Activated T-cell treated with anti-CD3 and anti-CD28 coated beads, Interleukin-2, amount 50 U/mL, for 48 hours (primary cell): Measurements from ENCODE around the gene ITFG2.
"Not testable (repeated sequence)": the region's sequence is repeated elsewhere in the genome, so short reads cannot be mapped to it uniquely, and the experiment has no call there.

ENCODE experiments used
- DNase-seq, 2 experiments: peaks; one replicate each; pipeline ENCODE4 v3.0.0-alpha.2; 2020

The ITFG2 gene

GRCh38 chr12:2864198-2864597, 51.7 kb downstream of the ITFG2 start:
- no peak for DNase-seq

GRCh38 chr12:2868986-2869632, 56.6 kb downstream of the ITFG2 start:
- DNase-seq: not testable (repeated sequence)
